Kidney (tissue), 14 donors: ENCODE results near the gene RASAL3. TPM values are rescaled to one million over a fixed set of nuclear protein-coding genes. Genes with fewer than 3 reads are reported as not detected.
A peak's percentile ranks its signal among the peaks of the same experiment; 100 is the strongest.
"Not testable (repeated sequence)": the region's sequence is repeated elsewhere in the genome, so short reads cannot be mapped to it uniquely, and the experiment has no call there.

ENCODE experiments used
- DNase-seq, 5 donors: peaks; one replicate each; pipeline ENCODE4 v3.0.0-alpha.2; 2013 to 2020
- FAIRE-seq: peaks from 2 replicates; lab custom pipeline; 2012; peaks lifted over from hg19 to GRCh38; lab: Jason Lieb, UNC
- H3K27ac ChIP-seq, 2 donors: one replicate each; pipeline ENCODE4 v1.7.0; 2013; ENCODE audit warnings: low read depth in 2 of 2, low read length in 2 of 2, inconsistent platforms in 1 of 2
- H3K27me3 ChIP-seq: one replicate; pipeline ENCODE4 v1.7.1; 2013; ENCODE audit warnings: low read length, inconsistent platforms; ENCODE audit not compliant: control insufficient read depth, insufficient read depth
- H3K36me3 ChIP-seq, 3 donors: one replicate each; pipeline versions ENCODE4 v1.7.0 to v1.7.1; 2013; ENCODE audit warnings: low read length in 3 of 3, control low read depth in 1 of 3, inconsistent platforms in 1 of 3; ENCODE audit not compliant: insufficient read depth in 3 of 3, control insufficient read depth in 2 of 3
- H3K4me1 ChIP-seq, 3 donors: one replicate each; pipeline versions ENCODE4 v1.7.0 to v1.7.1; 2013; ENCODE audit warnings: low read length in 3 of 3, inconsistent platforms in 1 of 3, low read depth in 1 of 3; ENCODE audit not compliant: control insufficient read depth in 2 of 3, insufficient read depth in 2 of 3
- H3K4me3 ChIP-seq, 3 donors: one replicate each; pipeline versions ENCODE4 v1.7.0 to v1.8.1; 2013; ENCODE audit warnings: low read length in 3 of 3, control low read depth in 1 of 3, inconsistent platforms in 1 of 3
- H3K9ac ChIP-seq, 3 donors: one replicate each; pipeline versions ENCODE4 v1.7.0 to v1.7.1; 2013; ENCODE audit warnings: low read length in 3 of 3, control low read depth in 1 of 3, inconsistent platforms in 1 of 3
- H3K9me3 ChIP-seq, 3 donors: one replicate each; pipeline versions ENCODE4 v1.7.0 to v1.7.1; 2013; ENCODE audit warnings: low read length in 3 of 3, control low read depth in 1 of 3, inconsistent platforms in 1 of 3; ENCODE audit not compliant: control insufficient read depth in 2 of 3, insufficient read depth in 1 of 3
- intact Hi-C: fragments of 100-400 bp; cut with DNase I; formaldehyde crosslinking; loops from one replicate; pipeline ENCODE4 v1.11.1; 2022
- polyA plus RNA-seq: library from polyadenylated mRNA; stranded (reverse); fragments of 350-450 nt; fragmentation: Illumina TruSeq; extraction: RNeasy Lipid Tissue Mini Kit (QIAGEN cat#74804); gene quantifications from one replicate; pipeline ENCODE4 v1.2.3, GENCODE V29; 2014; ENCODE audit warnings: low read depth, low replicate concordance; ENCODE audit not compliant: insufficient read depth
- total RNA-seq: library from RNA; stranded (reverse); fragmentation: NEBNext Ultra II Directional; extraction: Animal tissue kit (Norgen Biotek cat#: 25700); gene quantifications from one replicate; pipeline ENCODE4 v1.2.1, GENCODE V29; 2021
- TF ChIP-seq, protein P1 (sequence below): IDR thresholded peaks from 3 replicates; pipeline ENCODE4 v1.5.1; 2012; ENCODE audit warnings: mild to moderate bottlenecking, moderate library complexity, borderline replicate concordance; ENCODE audit not compliant: insufficient read depth; ENCODE audit errors: extremely low read depth
- donor health status: control.
- donor health status: control.
- donor health status: control.
- donor health status: control.
- donor health status: control.
- donor health status: DM: yes; HTN: yes; CAD: no.
- donor health status: Normal renal cell carcinoma (clear cell type).

RASAL3 gene
- total and polyA plus RNA-seq, 2 donors from 2014 or later = 1.5 to 12.1 TPM

DNA sequence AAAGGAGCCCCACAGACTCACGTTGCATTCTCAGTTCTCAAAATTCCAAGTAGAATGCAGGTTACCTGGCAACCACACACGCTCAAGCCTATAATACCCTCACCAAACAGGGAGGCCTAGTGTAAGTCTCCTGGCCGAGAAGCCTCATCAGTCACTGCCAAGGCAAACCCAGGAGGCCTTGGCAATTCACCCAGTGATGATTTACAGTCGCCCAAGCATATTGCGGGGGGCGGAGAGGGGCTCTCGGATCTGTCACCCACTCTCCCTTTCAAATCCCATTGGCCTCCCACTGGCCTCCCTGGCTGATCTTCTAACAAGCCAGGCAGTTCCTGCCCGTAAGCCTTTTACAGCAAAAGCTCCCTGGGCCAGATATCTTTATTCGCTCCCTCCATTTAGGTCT is 46.6 kb downstream of the RASAL3 start:
- TF ChIP-seq, protein P1, sequence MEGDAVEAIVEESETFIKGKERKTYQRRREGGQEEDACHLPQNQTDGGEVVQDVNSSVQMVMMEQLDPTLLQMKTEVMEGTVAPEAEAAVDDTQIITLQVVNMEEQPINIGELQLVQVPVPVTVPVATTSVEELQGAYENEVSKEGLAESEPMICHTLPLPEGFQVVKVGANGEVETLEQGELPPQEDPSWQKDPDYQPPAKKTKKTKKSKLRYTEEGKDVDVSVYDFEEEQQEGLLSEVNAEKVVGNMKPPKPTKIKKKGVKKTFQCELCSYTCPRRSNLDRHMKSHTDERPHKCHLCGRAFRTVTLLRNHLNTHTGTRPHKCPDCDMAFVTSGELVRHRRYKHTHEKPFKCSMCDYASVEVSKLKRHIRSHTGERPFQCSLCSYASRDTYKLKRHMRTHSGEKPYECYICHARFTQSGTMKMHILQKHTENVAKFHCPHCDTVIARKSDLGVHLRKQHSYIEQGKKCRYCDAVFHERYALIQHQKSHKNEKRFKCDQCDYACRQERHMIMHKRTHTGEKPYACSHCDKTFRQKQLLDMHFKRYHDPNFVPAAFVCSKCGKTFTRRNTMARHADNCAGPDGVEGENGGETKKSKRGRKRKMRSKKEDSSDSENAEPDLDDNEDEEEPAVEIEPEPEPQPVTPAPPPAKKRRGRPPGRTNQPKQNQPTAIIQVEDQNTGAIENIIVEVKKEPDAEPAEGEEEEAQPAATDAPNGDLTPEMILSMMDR = no peak
- peak in 4 of 5 donors; percentile 43 to 64 (median 50) for DNase-seq
- H3K27ac ChIP-seq = peak overlapping the region in 1 of 2 donors; percentile 18
- H3K36me3 ChIP-seq = no peaks in the 10 kb centered on the region
- no peak for FAIRE-seq
- H3K9me3 ChIP-seq = no peaks in the 10 kb centered on the region
- H3K9ac ChIP-seq = peak overlapping the region; percentile 77 to 90 (median 86)
- peak overlapping the region; percentile 86 to 96 (median 93) for H3K4me3 ChIP-seq
- intact Hi-C loops = no loop called here
- H3K27me3 ChIP-seq = no peaks in the 10 kb centered on the region
- peaks cover 0 to 26% (median 14%) of the 10 kb centered on the region in 3 donors for H3K4me1 ChIP-seq

DNA sequence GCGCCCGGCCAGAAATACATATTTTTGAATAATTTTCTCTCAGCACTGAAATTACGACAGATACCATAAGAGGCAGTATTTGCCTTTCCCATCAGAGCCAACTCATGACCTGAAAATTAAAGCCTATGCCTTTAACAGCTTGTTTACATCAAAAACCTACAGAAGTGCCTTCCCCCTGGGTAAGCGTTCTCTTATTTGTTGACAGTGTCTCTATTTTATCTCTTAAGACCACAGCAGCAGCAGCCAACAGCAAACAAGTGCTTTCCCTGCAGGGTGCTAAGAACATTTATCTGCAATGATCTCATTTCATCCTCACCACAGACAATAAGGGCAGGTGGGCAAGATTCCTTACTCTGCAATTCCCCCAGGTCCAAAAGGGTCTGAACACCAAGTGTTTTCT is 51.5 kb downstream of the RASAL3 start:
- peaks cover 0 to 29% (median 14%) of the 10 kb centered on the region in 3 donors for H3K4me1 ChIP-seq
- no peak overlapping the region for H3K4me3 ChIP-seq
- intact Hi-C loops = no loop called here
- no peak for DNase-seq
- TF ChIP-seq, protein P1 = no peak
- H3K27me3 ChIP-seq = no peaks in the 10 kb centered on the region
- FAIRE-seq = no peak
- H3K27ac ChIP-seq = no peak overlapping the region
- no peaks in the 10 kb centered on the region for H3K9me3 ChIP-seq
- no peak overlapping the region for H3K9ac ChIP-seq
- H3K36me3 ChIP-seq = peaks cover 0 to 9% (median 7%) of the 10 kb centered on the region in 3 donors

DNA sequence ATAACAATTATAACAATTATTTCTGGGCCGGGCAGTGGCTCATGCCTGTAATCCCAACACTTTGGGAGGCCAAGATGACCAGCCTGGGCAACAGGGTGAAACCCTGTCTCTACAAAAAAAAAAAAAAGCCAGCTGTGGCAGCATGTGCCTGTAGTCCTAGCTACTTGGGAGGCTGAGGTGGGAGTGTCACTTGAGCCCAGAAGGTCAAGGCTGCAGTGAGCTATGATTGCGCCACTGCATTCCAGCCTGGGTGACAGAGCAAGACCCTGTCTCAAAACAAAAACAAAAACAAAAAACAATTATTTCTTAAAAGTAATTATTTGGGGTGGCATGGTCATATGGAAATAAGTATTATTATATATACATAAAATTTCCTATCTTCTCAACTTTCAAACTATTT is 53.0 kb downstream of the RASAL3 start:
- H3K27me3 ChIP-seq, H3K4me3 ChIP-seq, intact Hi-C loops, FAIRE-seq, H3K9ac ChIP-seq, H3K9me3 ChIP-seq: not testable (repeated sequence)
- peaks cover 0 to 19% (median 9%) of the 10 kb centered on the region in 3 donors for H3K4me1 ChIP-seq
- peak in 3 of 5 donors; percentile 26 to 43 (median 40) for DNase-seq
- H3K36me3 ChIP-seq = peaks cover 0 to 13% (median 7%) of the 10 kb centered on the region in 3 donors
- peak overlapping the region in 1 of 2 donors; percentile 14 for H3K27ac ChIP-seq

DNA sequence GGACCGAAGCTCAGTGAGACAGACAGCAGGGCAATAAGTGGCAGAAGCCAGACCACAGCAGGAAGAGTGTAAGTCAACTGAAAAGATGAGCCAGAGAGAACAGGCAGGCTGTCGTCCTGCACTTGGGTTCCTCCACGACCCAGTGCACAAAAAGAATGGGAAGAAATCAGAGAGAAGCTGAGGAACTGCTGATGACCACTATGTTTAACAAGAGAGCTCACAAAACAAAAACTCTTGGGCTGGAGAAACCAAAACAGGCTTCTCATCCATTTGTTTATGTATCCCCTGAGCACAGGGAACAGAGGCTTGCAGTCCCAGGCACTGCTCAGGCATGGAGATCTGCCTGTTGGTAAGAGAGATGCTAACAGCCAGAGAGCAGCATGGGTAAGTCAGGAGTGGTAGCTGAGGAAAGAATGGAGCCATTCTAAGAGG is 59.5 kb downstream of the RASAL3 start:
- TF ChIP-seq, protein P1 = no peak
- DNase-seq (no peak), FAIRE-seq (no peak)
- Histone ChIP-seq H3K27ac (peak overlapping the region in 1 of 2 donors; percentile 2), H3K27me3 (no peaks in the 10 kb centered on the region), H3K4me1 (peaks cover 0 to 21% (median 21%) of the 10 kb centered on the region in 3 donors), H3K36me3 (peaks cover 2 to 49% (median 16%) of the 10 kb centered on the region in 3 donors), H3K9me3 (no peaks in the 10 kb centered on the region), H3K4me3 (no peak overlapping the region), H3K9ac (peak overlapping the region in 1 of 3 donors; percentile 34)
- intact Hi-C loops = no loop called here
